SK-N-SH treated with all-trans-retinoic acid at 6 μM for 48 hours (cell line): ENCODE data around the gene GGT7.

Experiments
- ATAC-seq: fragments of 200-7000 bp; cut with Tn5 transposase; 3 replicates; pipeline ENCODE4 v1.9.1; 2020; ENCODE audit warnings: mild to moderate bottlenecking, moderate library complexity
- BACH2 ChIP-seq: fragments of 250-450 bp; sonication (Bioruptor Pico); IDR thresholded peaks from 2 replicates; pipeline ENCODE4 v1.9.0; 2021; ENCODE audit warnings: mild to moderate bottlenecking, borderline replicate concordance
- CREB5 ChIP-seq: fragments of 250-450 bp; sonication (Bioruptor Pico); IDR thresholded peaks from 2 replicates; pipeline ENCODE4 v1.5.1; 2020; ENCODE audit warnings: low read depth, mild to moderate bottlenecking, moderate library complexity
- CSDC2 ChIP-seq: fragments of 250-450 bp; sonication (Bioruptor Pico); IDR thresholded peaks from 2 replicates; pipeline ENCODE4 v1.5.0; 2020; ENCODE audit warnings: mild to moderate bottlenecking, moderate library complexity
- CSRNP3 ChIP-seq: fragments of 250-450 bp; sonication (Bioruptor Pico); IDR thresholded peaks from 2 replicates; pipeline ENCODE4 v1.5.1; 2021; ENCODE audit warnings: mild to moderate bottlenecking, moderate library complexity
- GLIS3 ChIP-seq: fragments of 250-450 bp; sonication (Bioruptor Pico); IDR thresholded peaks from 2 replicates; pipeline ENCODE4 v1.5.0; 2020; ENCODE audit warnings: mild to moderate bottlenecking, moderate library complexity
- ISL1 ChIP-seq: fragments of 250-450 bp; sonication (Bioruptor Pico); IDR thresholded peaks from 2 replicates; pipeline ENCODE4 v2.1.2; 2022; ENCODE audit warnings: mild to moderate bottlenecking, moderate library complexity
- PATZ1 ChIP-seq: fragments of 250-450 bp; sonication (Bioruptor Pico); IDR thresholded peaks from 2 replicates; pipeline ENCODE4 v1.8.0; 2020; ENCODE audit warnings: mild to moderate bottlenecking, moderate library complexity, borderline replicate concordance
- POU6F1 ChIP-seq: fragments of 250-450 bp; sonication (Bioruptor Pico); IDR thresholded peaks from 2 replicates; pipeline ENCODE4 v1.8.0; 2021; ENCODE audit warnings: low read depth, mild to moderate bottlenecking, moderate library complexity, borderline replicate concordance
- PPARA ChIP-seq: fragments of 250-450 bp; sonication (Bioruptor Pico); IDR thresholded peaks from 2 replicates; pipeline ENCODE4 v1.5.0; 2020; ENCODE audit warnings: mild to moderate bottlenecking, borderline replicate concordance
- RARB ChIP-seq: fragments of 250-450 bp; sonication (Bioruptor Pico); IDR thresholded peaks from 2 replicates; pipeline ENCODE4 v1.8.0; 2021; ENCODE audit warnings: mild to moderate bottlenecking, moderate library complexity
- TOX ChIP-seq: fragments of 250-450 bp; sonication (Bioruptor Pico); IDR thresholded peaks from 2 replicates; pipeline ENCODE4 v1.8.0; 2021; ENCODE audit warnings: mild to moderate bottlenecking, moderate library complexity, borderline replicate concordance
- TSHZ2 ChIP-seq: fragments of 250-450 bp; sonication (Bioruptor Pico); IDR thresholded peaks from 2 replicates; pipeline ENCODE4 v1.5.0; 2020; ENCODE audit warnings: mild to moderate bottlenecking, moderate library complexity
- ZFP30 ChIP-seq: fragments of 450-650 bp; formaldehyde crosslinking; IDR thresholded peaks from 2 replicates; pipeline ENCODE4 v1.5.0; 2022; ENCODE audit warnings: mild to moderate bottlenecking, moderate library complexity
- ZNF565 ChIP-seq: fragments of 450-650 bp; formaldehyde crosslinking; conservative IDR thresholded peaks from 2 replicates; pipeline ENCODE4 v1.5.0; 2020; ENCODE audit warnings: low read depth, mild to moderate bottlenecking, moderate library complexity
- ZNF70 ChIP-seq: fragments of 450-650 bp; formaldehyde crosslinking; IDR thresholded peaks from 2 replicates; pipeline ENCODE4 v1.5.0; 2020; ENCODE audit warnings: mild to moderate bottlenecking, moderate library complexity
- ZNF8 ChIP-seq: fragments of 450-650 bp; formaldehyde crosslinking; IDR thresholded peaks from 2 replicates; pipeline ENCODE4 v1.5.0; 2020; ENCODE audit warnings: mild to moderate bottlenecking, moderate library complexity

Gene GGT7

GRCh38 chr20:34887023-34887422 lies 14.4 kb upstream of the GGT7 start (continued):
- TF ChIP-seq CSRNP3 (no peak), CSDC2 (CRISPR knock-in tag) (no peak), ZNF565 (CRISPR knock-in tag) (no peak)

- ATAC-seq, result no peak
- no peak for TF ChIP-seq ZNF8 (CRISPR knock-in tag)
- no peak for TF ChIP-seq ZFP30 (CRISPR knock-in tag)
- no peak for TF ChIP-seq TOX (CRISPR knock-in tag)
- no peak for TF ChIP-seq ZNF565 (CRISPR knock-in tag)
- TF ChIP-seq TSHZ2 (CRISPR knock-in tag), result no peak
- no peak for TF ChIP-seq POU6F1
- TF ChIP-seq CREB5 (CRISPR knock-in tag), result no peak
- TF ChIP-seq, all 23 proteins: peak for 0
Observed at GRCh38 chr20:34886122-34886521, 13.5 kb upstream of the GGT7 start.

GRCh38 chr20:34884260-34884659 lies 11.6 kb upstream of the GGT7 start:
- no peak for ATAC-seq
- TF ChIP-seq ISL1 (CRISPR knock-in tag), result no peak
- TF ChIP-seq RARB (CRISPR knock-in tag), result no peak
- no peak for TF ChIP-seq TSHZ2 (CRISPR knock-in tag)
- TF ChIP-seq ZFP30 (CRISPR knock-in tag), result no peak
- no peak for TF ChIP-seq PPARA
- no peak for TF ChIP-seq ZNF8 (CRISPR knock-in tag)
- TF ChIP-seq ZNF70 (CRISPR knock-in tag), result no peak
- no peak for TF ChIP-seq CSDC2 (CRISPR knock-in tag)
- TF ChIP-seq GLIS3, result no peak
- no peak for TF ChIP-seq BACH2

- TF ChIP-seq TOX (CRISPR knock-in tag) (no peak), ZNF8 (CRISPR knock-in tag) (no peak), PATZ1 (CRISPR knock-in tag) (no peak)
- no peak for ATAC-seq
Observed at GRCh38 chr20:34883809-34884208, 11.2 kb upstream of the GGT7 start.
